T-helper 1 cell (primary cell): ENCODE results near the gene SYNDIG1.

ENCODE experiments used
- DNase-seq, 5 donors: peaks; one replicate each; pipeline ENCODE4 v3.0.0-alpha.2; 2012 to 2020

Gene SYNDIG1

GRCh38 chr20:24640686-24641085 lies 171.3 kb downstream of the SYNDIG1 start:
- no peak for DNase-seq

- no peak for DNase-seq
Observed at GRCh38 chr20:24643731-24644626, 174.6 kb downstream of the SYNDIG1 start.

- no peak for DNase-seq
Observed at GRCh38 chr20:24646321-24646720, 176.9 kb downstream of the SYNDIG1 start.

GRCh38 chr20:24647713-24648112 lies 178.3 kb downstream of the SYNDIG1 start:
- no peak for DNase-seq

- DNase-seq = no peak
Observed at GRCh38 chr20:24648481-24648880, 179.1 kb downstream of the SYNDIG1 start.

GRCh38 chr20:24648919-24649318 lies 179.5 kb downstream of the SYNDIG1 start:
- no peak for DNase-seq

GRCh38 chr20:24649787-24650490 lies 180.5 kb downstream of the SYNDIG1 start:
- no peak for DNase-seq

GRCh38 chr20:24651171-24651975 lies 181.9 kb downstream of the SYNDIG1 start:
- DNase-seq = no peak

- DNase-seq = no peak
Observed at GRCh38 chr20:24651976-24652345, 182.5 kb downstream of the SYNDIG1 start.

GRCh38 chr20:24653306-24653705 lies 183.9 kb downstream of the SYNDIG1 start:
- DNase-seq = no peak

GRCh38 chr20:24654425-24654824 lies 185.0 kb downstream of the SYNDIG1 start:
- DNase-seq = no peak

- no peak for DNase-seq
Observed at GRCh38 chr20:24656391-24656790, 187.0 kb downstream of the SYNDIG1 start.

- DNase-seq = no peak
Observed at GRCh38 chr20:24657196-24657595, 187.8 kb downstream of the SYNDIG1 start.

- no peak for DNase-seq
Observed at GRCh38 chr20:24657878-24658620, 188.6 kb downstream of the SYNDIG1 start.

GRCh38 chr20:24658920-24659660 lies 189.7 kb downstream of the SYNDIG1 start:
- no peak for DNase-seq

- no peak for DNase-seq
Observed at GRCh38 chr20:24659835-24660234, 190.4 kb downstream of the SYNDIG1 start.

GRCh38 chr20:24660651-24661050 lies 191.2 kb downstream of the SYNDIG1 start:
- DNase-seq = no peak

GRCh38 chr20:24661255-24661654 lies 191.8 kb downstream of the SYNDIG1 start:
- no peak for DNase-seq

- no peak for DNase-seq
Observed at GRCh38 chr20:24662322-24662721, 192.9 kb downstream of the SYNDIG1 start.

- DNase-seq = no peak
Observed at GRCh38 chr20:24662752-24663365, 193.4 kb downstream of the SYNDIG1 start.

GRCh38 chr20:24663496-24663895 lies 194.1 kb downstream of the SYNDIG1 start:
- DNase-seq = no peak
